GF-D8 (cell line): ENCODE results near the gene TOMM34.

ENCODE experiments used
- DNase-seq: peaks from one replicate; lab custom pipeline; 2025; lab: John Stamatoyannopoulos, UW

TOMM34 gene

GRCh38 chr20:44962483-44962882 is 2.3 kb upstream of the TOMM34 start:
- DNase-seq: no peak

GRCh38 chr20:44961870-44962267 is 1.7 kb upstream of the TOMM34 start:
- no peak for DNase-seq

GRCh38 chr20:44961011-44961869 is 1.0 kb upstream of the TOMM34 start:
- no peak for DNase-seq

GRCh38 chr20:44959638-44960102 is 527 bp downstream of the TOMM34 start:
- no peak for DNase-seq

GRCh38 chr20:44959082-44959637 is 1.0 kb downstream of the TOMM34 start:
- no peak for DNase-seq

GRCh38 chr20:44958276-44958675 is 1.9 kb downstream of the TOMM34 start:
- DNase-seq: no peak

GRCh38 chr20:44956410-44956809 is 3.8 kb downstream of the TOMM34 start:
- DNase-seq: no peak

GRCh38 chr20:44955270-44955669 is 4.9 kb downstream of the TOMM34 start:
- no peak for DNase-seq

GRCh38 chr20:44954211-44954610 is 6.0 kb downstream of the TOMM34 start:
- DNase-seq: no peak

GRCh38 chr20:44952731-44953130 is 7.5 kb downstream of the TOMM34 start:
- no peak for DNase-seq

- DNase-seq: no peak
Measured at GRCh38 chr20:44950368-44950767, 9.8 kb downstream of the TOMM34 start.

GRCh38 chr20:44948513-44948912 is 11.7 kb downstream of the TOMM34 start:
- DNase-seq: no peak

GRCh38 chr20:44948107-44948506 is 12.1 kb downstream of the TOMM34 start:
- DNase-seq: no peak

GRCh38 chr20:44946271-44946852 is 13.8 kb downstream of the TOMM34 start:
- no peak for DNase-seq

GRCh38 chr20:44945261-44945660 is 14.9 kb downstream of the TOMM34 start:
- DNase-seq: no peak

- DNase-seq: no peak
Measured at GRCh38 chr20:44943828-44944227, 16.4 kb downstream of the TOMM34 start.

- DNase-seq: no peak
Measured at GRCh38 chr20:44942264-44942973, 17.8 kb downstream of the TOMM34 start.

GRCh38 chr20:44941120-44941691 is 19.0 kb downstream of the TOMM34 start:
- no peak for DNase-seq

- no peak for DNase-seq
Measured at GRCh38 chr20:44938637-44939036, 21.6 kb downstream of the TOMM34 start.

- DNase-seq: no peak
Measured at GRCh38 chr20:44936510-44936909, 23.7 kb downstream of the TOMM34 start.

GRCh38 chr20:44932916-44933315 is 27.3 kb downstream of the TOMM34 start:
- DNase-seq: no peak

GRCh38 chr20:44931911-44932310 is 28.3 kb downstream of the TOMM34 start:
- no peak for DNase-seq
